HG02852 (cell line): Measurements from ENCODE around the gene ENTPD8.
"Not testable (repeated sequence)": the region's sequence is repeated elsewhere in the genome, so short reads cannot be mapped to it uniquely, and the experiment has no call there.

Experiments used
- ATAC-seq: cut with Tn5 transposase; IDR thresholded peaks from one replicate; pipeline ENCODE4 v1.9.1; 2021; ENCODE audit warnings: mild to moderate bottlenecking, moderate library complexity; ENCODE audit not compliant: unreplicated experiment

The ENTPD8 gene

GRCh38 chr9:137477778-137478612, 36.8 kb upstream of the ENTPD8 start:
- no peak for ATAC-seq

DNA sequence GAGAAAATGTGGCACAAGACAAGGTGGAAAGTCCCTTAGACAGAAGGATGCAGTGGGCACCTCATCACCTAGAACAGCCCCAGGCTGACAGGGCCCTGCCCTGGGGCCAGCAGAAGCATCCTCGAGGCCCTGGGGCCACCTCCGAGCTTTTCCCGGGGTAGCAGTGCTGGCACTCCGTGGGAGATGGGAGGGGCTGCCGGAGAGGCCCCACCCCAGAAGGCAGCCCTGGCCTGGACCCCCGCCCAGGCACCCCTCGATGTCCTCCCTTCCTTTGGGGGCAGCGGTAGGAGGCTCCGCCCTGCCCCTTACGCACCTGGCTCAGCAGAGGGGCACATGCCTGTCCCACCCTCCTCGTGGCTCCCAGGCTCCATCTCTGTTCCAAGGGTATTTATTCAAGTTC, 35.7 kb upstream of the ENTPD8 start:
- ATAC-seq, result no peak

DNA sequence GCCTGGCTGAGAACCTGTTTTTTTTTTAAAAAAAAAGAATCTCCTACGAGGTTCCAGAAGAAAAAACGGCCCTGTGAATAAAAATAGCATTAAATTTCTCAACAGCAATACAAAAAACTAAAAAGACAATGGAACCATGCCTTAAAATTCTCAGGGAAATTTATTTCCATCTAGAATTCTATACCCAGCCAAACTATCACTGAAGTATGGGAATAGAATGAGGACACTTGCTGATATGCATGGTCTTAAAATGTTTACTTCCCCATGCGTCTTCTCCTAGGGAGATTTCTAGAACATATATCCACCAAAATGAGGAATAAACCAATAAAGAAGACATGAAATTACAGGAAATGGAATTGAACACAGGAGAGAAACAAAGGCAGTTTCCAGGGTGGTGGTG, 34.5 kb upstream of the ENTPD8 start:
- ATAC-seq, result no peak

DNA sequence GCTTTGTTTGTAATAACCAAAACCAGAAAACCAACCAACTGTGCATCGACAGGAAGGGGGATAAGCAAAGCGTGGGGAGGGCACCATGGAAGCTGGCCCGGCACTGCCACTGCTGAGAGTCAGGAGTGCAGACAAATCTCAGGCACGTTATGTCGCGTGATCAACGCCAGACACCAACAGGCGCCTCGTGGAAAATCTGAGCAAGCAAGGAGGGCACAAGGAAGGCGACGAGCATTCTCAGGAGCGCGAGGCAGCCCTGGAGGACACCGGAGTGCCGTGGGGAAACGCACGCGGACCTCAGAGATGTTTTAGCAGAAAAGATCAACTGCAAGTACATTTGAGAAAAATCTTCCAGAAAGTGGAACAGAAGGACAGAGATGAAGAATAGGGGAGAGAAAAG, 33.1 kb upstream of the ENTPD8 start:
- no peak for ATAC-seq

GRCh38 chr9:137470785-137471184, 29.6 kb upstream of the ENTPD8 start:
- ATAC-seq, result no peak

GRCh38 chr9:137467896-137468295, 26.7 kb upstream of the ENTPD8 start:
- no peak for ATAC-seq

GRCh38 chr9:137467161-137467581, 26.0 kb upstream of the ENTPD8 start:
- no peak for ATAC-seq

GRCh38 chr9:137466389-137467085, 25.4 kb upstream of the ENTPD8 start:
- ATAC-seq, result not testable (repeated sequence)

DNA sequence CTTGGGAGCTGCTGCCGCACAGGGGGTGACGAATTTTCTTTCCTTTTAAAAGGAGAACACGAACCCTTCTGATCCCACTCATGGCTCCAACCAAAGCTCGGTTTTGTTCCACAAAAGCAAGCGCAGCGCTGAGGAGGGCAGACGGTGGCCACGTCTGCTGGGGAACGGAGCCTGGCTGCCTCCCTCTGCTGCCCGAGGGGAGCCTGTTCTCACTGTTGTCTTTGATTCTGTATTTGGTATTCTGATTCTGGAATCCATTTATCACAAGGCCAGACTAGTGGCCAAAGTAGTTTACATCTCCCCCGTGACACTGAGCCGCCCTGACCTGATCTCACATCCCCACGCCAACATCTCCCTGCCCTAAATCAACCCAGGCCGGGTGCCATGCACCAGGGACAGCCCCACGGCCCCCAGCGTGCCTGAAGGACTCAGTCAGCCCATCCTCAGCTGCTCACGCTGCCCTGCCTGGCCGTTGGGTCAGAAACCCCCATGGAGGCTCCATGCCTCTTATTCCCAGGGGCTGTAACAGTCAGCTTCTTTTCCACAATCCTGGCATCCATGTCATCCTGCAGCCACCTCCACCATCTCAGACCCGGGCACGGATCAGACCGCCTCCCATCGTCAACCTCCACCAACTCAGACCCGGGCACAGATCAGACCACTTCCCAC, 24.7 kb upstream of the ENTPD8 start:
- ATAC-seq, result no peak

DNA sequence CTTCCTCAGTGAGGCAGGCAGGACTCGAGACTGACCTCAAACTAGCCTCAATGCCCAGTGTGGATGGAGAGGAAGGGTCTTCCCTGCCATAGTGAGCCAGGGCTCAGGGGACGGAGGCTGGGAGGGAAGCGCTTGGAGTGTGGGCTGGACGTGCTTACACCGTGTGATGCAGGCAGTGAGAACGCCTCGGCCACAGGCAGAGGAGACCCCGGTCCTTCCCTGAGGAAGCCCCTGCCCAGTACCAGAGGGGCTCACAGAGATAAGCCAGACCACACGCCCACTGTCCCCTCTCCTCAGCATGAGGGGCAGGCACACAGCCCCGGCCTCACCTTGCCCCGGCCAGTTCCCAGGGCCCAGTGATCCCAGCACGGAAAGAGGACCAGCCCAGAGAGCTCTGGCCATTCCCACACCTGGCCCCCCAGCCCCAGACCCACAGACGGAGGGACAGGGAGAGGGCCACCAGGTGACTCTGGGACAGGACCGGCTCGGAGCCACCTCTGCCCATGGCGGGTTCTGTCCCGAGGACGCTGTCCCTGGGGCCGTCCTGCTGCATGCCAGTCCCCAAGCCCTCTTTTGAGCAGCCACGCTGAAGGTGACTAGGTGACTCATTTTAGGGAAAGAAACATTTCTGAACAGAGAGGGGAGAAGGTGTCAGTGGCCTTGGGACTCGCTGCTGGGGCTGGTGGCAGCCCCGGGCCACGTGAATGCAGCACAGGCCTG, 24.0 kb upstream of the ENTPD8 start:
- ATAC-seq, result no peak

- ATAC-seq, result no peak
These were observed 23.3 kb upstream of the ENTPD8 start for GRCh38 chr9:137464291-137464999.

GRCh38 chr9:137463931-137464290, 22.8 kb upstream of the ENTPD8 start:
- ATAC-seq, result no peak

GRCh38 chr9:137462986-137463930, 22.1 kb upstream of the ENTPD8 start:
- no peak for ATAC-seq

GRCh38 chr9:137462396-137462985, 21.3 kb upstream of the ENTPD8 start:
- no peak for ATAC-seq

DNA sequence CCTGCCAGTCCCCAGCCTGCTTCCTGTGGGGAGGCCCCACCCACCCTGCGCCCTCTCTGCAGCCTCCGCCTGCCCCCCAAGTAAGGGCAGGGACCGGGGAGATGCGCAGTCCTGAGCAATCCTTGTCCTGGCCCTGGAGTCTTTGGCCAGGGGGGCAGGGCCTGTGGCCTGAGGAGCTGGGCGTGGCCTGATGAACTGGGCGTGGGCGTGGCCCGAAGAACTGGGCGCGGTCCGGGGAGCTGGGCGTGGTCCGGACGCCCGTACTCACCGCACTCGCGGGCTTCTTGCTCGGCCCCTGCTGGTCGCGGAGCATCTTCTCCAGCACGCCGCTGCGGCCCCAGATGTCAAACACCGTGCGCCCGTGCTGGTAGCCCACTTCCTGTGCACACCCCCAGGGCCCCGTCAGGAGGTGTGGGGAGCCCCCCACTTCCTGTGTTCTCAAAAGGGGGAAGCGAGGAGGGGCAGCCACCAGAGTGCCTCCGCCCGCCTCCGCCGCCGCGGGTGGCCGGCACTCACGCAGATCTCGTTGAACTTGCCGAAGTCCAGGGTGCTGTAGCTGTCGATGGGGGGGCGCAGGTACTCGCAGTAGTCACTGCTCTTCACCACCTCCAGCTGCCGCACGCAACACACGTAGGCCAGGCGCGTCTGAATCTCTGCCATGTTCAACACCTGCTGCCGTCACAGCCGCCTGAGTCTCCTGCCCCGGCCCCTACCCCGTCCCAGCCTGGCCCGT, 20.7 kb upstream of the ENTPD8 start:
- ATAC-seq, result no peak

DNA sequence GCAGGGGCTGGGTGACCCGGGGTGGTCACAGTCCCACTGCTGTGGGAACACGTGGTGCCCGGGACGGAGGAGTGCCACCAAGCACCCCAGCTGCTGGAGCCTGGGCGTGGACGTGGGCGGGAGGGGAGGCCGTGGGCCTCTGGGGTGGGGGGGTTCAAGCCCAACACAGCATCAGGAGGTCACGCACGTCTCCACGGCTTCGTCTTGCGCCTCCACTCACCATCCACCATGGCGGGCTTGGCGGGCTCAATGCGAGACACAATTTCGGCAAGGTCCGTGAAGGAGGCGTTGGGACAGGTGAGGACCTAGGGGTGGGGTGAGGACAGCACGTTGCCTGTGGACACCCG, 20.1 kb upstream of the ENTPD8 start:
- ATAC-seq, result no peak

- ATAC-seq, result no peak
These were observed 19.5 kb upstream of the ENTPD8 start for GRCh38 chr9:137460363-137461315.
